GM11168 (cell line): ENCODE data around the gene TOMM20.

ENCODE experiments used
- in situ Hi-C: fragments of 300-500 bp; cut with MboI; formaldehyde crosslinking; loops from one replicate; pipeline ENCODE4 v1.12.0; 2022; ENCODE audit warnings: low sequenced_read_pairs; ENCODE audit not compliant: unreplicated experiment

The TOMM20 gene

DNA sequence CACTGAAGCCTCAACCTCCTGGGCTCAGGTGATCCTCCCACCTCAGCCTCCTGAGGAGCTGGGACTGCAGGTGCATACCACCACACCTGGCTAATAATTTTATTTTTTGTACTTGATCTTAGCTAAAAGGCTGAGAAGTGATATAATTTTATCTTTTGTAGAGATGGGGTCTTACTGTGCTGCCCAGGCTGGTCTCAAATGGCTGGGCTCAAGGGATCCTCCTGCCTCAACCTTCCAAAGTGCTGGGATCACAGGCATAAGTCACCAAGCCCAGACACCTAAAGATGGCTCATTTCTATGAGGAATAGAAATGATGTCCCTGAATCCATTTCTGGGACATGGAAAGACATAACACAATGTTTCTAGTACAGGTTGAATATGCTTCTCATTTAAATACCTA, 57.8 kb downstream of the TOMM20 start:
- in situ Hi-C loops = no loop called here

DNA sequence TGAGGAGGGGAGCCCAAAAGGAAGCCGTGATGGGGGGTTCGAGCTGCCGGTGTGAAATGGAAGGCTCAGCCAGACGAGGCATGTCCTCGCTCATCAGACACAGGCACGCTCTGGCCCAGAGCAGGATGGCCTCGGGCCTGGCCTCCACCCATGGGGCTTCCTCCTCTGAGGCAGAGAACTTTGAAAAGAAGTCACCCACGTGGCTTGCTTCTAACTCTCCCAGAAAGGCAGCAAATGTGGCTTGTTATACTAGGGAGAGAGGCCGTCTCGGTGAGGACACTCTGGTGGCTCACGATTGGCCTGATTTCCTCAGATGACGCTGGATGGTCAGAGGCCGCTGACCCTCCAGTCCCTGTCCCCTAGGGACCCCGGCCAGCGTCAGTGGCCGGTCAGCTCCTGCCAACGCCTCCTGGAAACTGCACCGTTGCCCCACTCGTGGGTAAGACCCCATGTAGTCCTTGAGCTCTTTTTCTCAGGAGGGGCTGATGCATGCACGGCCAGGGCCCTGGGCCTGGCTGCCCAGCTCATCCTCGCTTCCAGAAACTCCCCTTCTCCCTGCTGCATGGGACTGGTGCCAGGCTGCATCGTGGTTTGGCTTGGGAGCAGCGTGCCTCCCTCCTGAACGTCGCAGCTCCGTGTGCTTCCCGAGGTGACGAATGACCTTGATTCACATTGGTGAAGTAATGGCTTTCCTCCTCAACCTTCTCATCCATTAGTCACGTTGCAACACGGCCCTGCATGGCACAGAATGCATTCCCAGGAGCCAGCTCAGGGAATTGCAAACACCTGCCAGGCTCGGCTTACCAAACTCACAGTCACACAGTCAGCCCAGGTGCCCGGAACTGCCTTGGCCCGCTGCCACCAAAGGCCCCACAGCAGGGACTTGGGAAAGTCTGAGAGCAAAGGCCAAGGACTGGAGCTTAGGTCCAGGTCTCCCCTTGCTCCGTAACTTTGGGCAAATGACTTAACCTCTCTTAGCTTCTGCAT, 58.8 kb downstream of the TOMM20 start:
- in situ Hi-C loops = loop anchor here (10.0 kb wide), 1 partner anchor 365 kb away; no protein-coding TSS in a partner anchor

DNA sequence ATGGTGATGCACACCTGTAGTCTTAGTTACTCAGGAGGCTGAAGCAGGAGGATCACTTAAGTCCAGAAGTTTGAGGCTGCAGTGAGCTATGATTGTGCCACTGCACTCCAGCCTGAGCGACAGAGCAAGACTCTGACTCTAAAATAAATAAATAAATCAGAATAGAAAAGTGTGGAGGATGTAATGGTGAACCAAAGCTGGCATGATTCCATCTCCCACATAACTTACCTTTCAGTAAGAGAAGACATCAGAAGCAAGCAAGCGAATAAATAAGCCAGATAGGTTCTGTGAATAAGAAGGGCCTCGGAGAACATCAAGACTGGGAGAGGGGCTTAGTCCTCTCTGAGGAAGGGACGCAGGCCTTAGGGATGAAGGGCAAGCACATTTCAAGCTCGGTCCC, 59.5 kb downstream of the TOMM20 start:
- in situ Hi-C loops = loop anchor here (10.0 kb wide), 1 partner anchor 364 kb away; no protein-coding TSS in a partner anchor

DNA sequence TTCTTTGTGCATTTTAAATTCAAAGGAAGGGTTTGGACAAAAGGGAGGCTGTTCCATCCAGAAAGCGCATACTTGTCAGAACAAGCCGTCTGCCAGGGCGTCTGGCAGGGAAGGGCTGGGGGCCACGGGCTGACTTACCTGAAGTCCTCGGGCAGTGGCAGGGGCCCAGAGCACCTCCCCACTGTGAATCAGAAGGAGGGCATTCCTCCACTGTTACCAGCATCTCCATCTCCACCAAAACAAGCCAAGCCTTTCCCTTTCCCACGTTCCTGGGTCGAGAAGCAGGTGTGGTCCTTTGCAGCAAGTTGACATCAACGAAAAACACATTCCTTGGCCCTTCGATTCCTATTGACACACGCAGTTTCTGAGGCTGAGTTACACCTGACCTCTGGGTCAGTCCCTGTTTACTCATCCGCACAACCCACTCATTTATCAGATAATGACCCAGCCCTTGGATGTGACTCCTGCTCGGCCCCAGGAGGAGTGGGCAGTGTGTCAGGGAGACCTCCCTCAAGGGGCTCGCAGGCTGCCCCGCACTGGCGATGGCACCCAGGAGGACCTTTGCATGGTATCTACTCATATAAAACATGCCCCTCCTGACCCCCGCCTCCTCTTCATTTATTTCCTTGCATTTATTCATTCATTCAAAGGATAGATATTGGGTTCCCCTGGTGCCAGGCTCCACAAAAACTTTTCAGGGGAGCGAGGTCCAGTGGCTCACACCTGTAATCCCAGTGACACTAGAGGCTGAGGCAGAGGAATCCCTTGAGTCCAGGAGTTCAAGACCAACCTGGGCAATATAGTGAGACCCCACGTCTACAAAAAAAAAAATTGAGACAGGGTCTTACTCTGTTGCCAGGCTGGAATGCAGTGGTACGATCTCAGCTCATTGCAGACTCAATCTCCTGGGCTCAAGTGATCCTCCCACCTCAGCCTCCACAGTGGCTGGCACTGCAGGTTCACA, 60.2 kb downstream of the TOMM20 start:
- in situ Hi-C loops = loop anchor here (10.0 kb wide), 1 partner anchor 364 kb away; no protein-coding TSS in a partner anchor

DNA sequence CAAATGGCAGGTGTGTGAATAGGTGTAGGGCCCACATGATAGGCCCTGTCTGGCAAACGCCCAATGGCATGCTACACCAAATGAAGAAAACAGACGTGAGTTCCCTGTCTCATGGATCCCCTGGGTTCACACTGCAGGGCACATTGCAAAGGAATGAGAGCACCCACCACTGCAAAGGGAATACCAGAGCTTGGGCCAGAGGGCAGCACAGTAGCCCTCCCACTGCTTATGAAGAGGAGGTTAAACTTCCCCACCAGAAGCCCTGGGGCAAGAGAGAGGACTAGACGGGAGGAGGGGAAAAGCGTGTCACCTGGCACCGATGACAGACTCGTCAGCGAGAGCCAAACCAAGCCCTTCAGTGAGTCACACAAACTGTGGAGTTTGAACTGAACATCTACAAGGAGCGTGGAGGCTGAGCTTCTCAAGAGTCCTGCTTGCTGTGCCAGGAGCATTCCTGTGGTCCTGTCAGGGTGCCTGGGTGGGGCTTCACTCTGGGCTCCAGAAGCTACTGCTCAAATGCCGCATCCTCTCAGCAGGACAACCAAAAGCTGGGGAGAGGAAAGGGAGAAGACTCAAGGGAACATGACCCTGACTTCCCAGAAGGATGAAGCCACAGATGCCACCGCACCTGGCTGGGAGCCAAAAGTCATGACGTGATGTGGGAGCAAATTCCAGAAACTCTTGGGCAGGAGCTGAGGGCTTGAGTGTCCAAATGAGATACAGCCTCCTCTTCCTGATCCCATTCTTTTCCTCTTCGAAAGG, 61.1 kb downstream of the TOMM20 start:
- in situ Hi-C loops = loop anchor here (10.0 kb wide), 1 partner anchor 363 kb away; no protein-coding TSS in a partner anchor

DNA sequence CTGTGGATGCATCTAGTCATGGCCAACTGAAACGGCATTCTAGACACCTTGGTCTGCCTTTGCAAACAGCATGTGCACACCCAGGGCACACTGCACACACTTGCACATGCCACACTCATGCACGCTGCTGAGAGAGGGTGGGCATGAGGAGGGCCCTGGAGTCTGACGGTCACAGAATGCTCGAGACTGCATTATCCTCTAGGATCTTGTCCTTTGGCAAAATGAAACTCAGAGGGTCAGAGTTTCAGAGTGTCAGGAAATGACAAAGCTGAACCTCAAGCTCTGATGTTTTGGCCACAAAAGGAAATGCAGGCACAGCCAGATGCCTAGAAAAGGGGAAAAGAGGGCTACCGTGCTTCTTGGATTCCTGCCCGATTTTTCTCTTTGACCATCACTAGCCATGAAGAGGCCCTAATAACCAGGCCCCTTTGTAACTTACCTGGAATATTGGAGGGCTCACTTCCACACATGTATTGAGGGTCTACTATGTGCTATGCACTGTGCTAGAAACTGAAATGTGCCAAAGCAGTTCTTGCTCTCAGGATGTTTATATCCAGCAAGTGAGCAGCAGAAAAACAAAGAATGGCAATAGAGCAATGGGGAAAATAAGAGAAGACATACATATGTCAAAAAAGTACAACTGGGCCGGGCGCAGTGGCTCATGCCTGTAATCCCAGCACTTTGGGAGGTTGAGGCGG, 65.4 kb downstream of the TOMM20 start:
- in situ Hi-C loops = loop anchor here (10.0 kb wide), 1 partner anchor 358 kb away; no protein-coding TSS in a partner anchor

DNA sequence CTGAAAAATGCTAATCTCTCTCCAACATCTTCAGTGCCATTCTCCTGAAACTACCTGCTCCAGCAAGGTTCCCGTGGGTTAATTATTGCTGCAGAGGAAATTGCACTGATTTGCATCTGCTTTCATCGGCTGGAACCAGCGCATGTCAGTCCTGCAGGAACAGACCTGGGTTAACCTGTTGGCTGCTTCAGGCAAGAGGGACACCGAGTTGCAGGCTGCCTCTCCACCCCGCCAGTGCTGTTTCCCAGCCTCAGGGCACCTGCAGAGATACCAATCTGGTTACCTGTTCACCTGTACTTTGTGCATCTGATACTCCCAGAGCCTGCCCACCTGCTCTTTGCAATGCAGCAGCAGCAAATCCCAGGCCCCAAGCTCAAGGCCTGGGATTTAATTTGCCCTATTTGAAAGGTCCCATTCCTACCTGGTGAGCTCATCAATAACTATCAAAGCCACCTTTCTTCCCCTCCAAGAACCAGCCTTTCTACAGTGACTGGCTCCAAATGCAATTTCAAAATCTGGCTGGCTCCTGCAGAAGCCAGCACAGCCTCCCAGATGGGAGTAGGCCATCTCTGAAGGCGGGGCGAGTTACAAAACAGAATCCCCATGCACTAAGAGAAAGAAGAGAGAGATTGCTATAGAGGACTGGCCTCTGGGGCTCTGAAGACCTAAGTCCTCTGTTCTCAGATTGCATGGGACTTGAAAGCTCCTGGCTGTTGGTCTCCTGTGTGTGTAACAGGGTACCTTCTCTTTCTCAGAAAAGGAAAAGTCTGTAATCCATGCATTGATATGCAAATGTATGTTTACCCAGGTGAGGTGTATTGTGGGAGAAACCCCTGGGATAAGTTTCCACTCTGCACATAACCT, 67.8 kb downstream of the TOMM20 start:
- in situ Hi-C loops = loop anchor here (10.0 kb wide), 1 partner anchor 356 kb away; no protein-coding TSS in a partner anchor
